ENCODE results near the gene MYOM3.

The MYOM3 gene

DNA sequence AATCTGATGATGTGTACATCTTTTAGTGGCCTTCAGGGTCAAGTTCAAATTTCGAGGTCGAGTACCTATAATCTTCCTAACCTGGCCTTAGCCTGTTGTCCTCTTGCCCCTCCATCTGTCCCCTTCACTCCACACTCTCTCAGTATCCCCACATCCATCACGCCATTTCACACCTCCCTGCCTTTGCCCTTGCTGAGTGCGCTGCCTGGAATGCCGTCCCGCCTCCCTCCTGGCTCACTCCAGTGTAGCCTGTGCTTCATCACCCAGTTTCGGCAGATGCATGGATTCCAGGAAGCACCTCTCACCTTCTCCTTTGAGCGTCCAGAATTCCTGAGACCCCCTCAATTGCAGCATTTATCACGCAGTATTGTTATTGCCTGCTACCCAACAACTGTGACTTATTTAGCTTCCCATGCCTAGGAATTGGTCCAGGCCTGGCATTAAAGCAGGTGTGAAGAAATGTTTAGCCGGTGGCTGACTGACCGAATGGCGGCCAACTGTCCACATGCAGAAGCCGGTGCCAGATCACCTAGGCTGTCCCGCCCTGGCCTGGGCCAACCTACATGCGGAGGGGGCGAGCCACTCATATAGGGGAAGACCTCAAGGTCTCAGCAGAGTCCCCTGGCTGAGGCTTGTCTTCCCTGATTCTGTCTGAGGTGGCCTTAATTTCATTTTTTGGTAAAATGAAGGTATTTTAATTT, 34.5 kb downstream of the MYOM3 start:
- no peak for DNase-seq (ENCODE audit: low read depth)
- TF ChIP-seq, protein P1, sequence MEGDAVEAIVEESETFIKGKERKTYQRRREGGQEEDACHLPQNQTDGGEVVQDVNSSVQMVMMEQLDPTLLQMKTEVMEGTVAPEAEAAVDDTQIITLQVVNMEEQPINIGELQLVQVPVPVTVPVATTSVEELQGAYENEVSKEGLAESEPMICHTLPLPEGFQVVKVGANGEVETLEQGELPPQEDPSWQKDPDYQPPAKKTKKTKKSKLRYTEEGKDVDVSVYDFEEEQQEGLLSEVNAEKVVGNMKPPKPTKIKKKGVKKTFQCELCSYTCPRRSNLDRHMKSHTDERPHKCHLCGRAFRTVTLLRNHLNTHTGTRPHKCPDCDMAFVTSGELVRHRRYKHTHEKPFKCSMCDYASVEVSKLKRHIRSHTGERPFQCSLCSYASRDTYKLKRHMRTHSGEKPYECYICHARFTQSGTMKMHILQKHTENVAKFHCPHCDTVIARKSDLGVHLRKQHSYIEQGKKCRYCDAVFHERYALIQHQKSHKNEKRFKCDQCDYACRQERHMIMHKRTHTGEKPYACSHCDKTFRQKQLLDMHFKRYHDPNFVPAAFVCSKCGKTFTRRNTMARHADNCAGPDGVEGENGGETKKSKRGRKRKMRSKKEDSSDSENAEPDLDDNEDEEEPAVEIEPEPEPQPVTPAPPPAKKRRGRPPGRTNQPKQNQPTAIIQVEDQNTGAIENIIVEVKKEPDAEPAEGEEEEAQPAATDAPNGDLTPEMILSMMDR (conservative IDR thresholded peaks at IDR 0.05; ENCODE audit: control insufficient read depth, insufficient read depth, low read depth, low read length), result no peak

GRCh38 chr1:24075946-24076345, 36.0 kb downstream of the MYOM3 start:
- TF ChIP-seq, protein P1 (conservative IDR thresholded peaks at IDR 0.05; ENCODE audit: control insufficient read depth, insufficient read depth, low read depth, low read length), result no peak
- H3K4me3 ChIP-seq (ENCODE audit: control insufficient read depth, low read depth, low read length), result no peak overlapping the region
- DNase-seq (ENCODE audit: low read depth), result no peak

More for the DNA sequence above, 34.5 kb downstream of the MYOM3 start:
- no peak overlapping the region for H3K4me3 ChIP-seq (ENCODE audit: control insufficient read depth, low read depth, low read length)

DNA sequence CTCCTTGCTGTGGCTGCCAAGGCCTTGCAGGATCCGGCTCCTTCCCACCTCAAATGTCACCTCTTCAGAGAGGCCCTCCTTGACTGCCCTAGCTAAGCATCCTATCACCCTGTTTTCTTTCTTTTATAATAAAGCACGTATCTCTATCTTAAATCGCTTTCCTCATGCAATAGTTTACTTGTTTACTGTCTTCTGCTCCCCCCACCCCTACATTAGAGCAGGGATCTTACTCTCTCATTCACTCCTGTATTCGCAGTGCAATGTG, 36.4 kb downstream of the MYOM3 start:
- H3K4me3 ChIP-seq (ENCODE audit: control insufficient read depth, low read depth, low read length), result no peak overlapping the region
- TF ChIP-seq, protein P1 (conservative IDR thresholded peaks at IDR 0.05; ENCODE audit: control insufficient read depth, insufficient read depth, low read depth, low read length), result no peak
- no peak for DNase-seq (ENCODE audit: low read depth)

GRCh38 chr1:24074817-24075589, 36.9 kb downstream of the MYOM3 start:
- TF ChIP-seq, protein P1 (conservative IDR thresholded peaks at IDR 0.05; ENCODE audit: control insufficient read depth, insufficient read depth, low read depth, low read length), result no peak
- no peak overlapping the region for H3K4me3 ChIP-seq (ENCODE audit: control insufficient read depth, low read depth, low read length)
- DNase-seq (ENCODE audit: low read depth), result no peak

DNA sequence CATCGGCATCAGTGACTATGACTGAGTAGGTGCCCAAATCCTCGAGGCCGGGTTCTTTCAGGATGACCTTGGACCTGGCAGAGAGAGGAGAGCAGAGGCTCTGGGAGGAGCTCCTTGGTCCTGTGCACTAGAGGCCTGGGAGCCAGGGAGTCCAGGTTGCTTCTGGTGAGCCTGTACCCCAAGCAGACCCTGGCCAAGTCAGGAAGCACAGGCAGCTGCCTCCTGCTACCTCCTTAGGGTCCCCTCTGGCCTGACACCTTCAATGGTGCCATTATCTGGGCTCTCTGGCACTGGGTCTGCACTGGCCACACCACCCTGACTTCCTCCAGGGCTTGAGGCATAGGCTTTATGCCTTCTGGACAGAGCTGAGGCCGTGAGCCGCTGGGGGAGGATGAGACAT, 37.7 kb downstream of the MYOM3 start:
- DNase-seq (ENCODE audit: low read depth), result no peak
- TF ChIP-seq, protein P1 (conservative IDR thresholded peaks at IDR 0.05; ENCODE audit: control insufficient read depth, insufficient read depth, low read depth, low read length), result no peak

DNA sequence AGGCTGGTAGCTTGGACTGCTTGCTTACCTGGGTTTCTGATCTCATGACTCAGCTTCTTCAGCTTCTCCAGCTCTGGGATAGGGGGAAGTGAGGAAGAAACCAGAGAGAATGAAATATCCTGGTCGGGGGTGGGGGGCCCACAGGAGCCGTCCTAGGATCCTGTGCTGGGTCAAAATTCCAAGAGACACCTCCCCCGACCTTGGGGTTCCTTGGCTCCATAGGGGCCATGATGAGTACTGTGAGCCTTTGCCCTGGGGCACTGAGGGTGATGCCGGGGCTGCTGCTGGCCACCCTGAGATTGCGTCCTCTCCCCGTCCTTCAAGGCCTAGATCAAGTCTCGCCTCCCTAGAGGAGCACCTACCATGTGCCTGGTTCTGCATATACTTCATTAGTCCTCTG, 40.0 kb downstream of the MYOM3 start:
- DNase-seq (ENCODE audit: low read depth), result no peak
- TF ChIP-seq, protein P1 (conservative IDR thresholded peaks at IDR 0.05; ENCODE audit: control insufficient read depth, insufficient read depth, low read depth, low read length), result no peak
- no peak overlapping the region for H3K4me3 ChIP-seq (ENCODE audit: control insufficient read depth, low read depth, low read length)

More for the DNA sequence above, 37.7 kb downstream of the MYOM3 start:
- no peak overlapping the region for H3K4me3 ChIP-seq (ENCODE audit: control insufficient read depth, low read depth, low read length)

Measured in fibroblast of mammary gland (primary cell).